LNCaP clone FGC (cell line): ENCODE data around the gene DCP1A.
A peak's percentile ranks its signal among the peaks of the same experiment; 100 is the strongest.

Source experiments
- DNase-seq: peaks from one replicate; pipeline ENCODE4 v3.0.0-alpha.2; 2011; ENCODE audit warnings: low read depth
- H3K4me3 ChIP-seq: 2 replicates; pipeline ENCODE4 v1.5.1; 2011; ENCODE audit warnings: mild to moderate bottlenecking, low read depth, low read length, control low read depth
- TF ChIP-seq, protein P1 (sequence below): IDR thresholded peaks from 2 replicates; pipeline ENCODE4 v1.5.1; 2012; ENCODE audit warnings: mild to moderate bottlenecking; ENCODE audit not compliant: control insufficient read depth, insufficient read depth; ENCODE audit errors: extremely low read depth

Gene DCP1A

GRCh38 chr3:53259427-53260259, 87.7 kb downstream of the DCP1A start:
- DNase-seq: no peak
- no peak overlapping the region for H3K4me3 ChIP-seq
- TF ChIP-seq, protein P1, sequence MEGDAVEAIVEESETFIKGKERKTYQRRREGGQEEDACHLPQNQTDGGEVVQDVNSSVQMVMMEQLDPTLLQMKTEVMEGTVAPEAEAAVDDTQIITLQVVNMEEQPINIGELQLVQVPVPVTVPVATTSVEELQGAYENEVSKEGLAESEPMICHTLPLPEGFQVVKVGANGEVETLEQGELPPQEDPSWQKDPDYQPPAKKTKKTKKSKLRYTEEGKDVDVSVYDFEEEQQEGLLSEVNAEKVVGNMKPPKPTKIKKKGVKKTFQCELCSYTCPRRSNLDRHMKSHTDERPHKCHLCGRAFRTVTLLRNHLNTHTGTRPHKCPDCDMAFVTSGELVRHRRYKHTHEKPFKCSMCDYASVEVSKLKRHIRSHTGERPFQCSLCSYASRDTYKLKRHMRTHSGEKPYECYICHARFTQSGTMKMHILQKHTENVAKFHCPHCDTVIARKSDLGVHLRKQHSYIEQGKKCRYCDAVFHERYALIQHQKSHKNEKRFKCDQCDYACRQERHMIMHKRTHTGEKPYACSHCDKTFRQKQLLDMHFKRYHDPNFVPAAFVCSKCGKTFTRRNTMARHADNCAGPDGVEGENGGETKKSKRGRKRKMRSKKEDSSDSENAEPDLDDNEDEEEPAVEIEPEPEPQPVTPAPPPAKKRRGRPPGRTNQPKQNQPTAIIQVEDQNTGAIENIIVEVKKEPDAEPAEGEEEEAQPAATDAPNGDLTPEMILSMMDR: no peak

- TF ChIP-seq, protein P1: no peak
- DNase-seq: no peak
- H3K4me3 ChIP-seq: no peak overlapping the region
These were observed 88.5 kb downstream of the DCP1A start for GRCh38 chr3:53258600-53259426.

DNA sequence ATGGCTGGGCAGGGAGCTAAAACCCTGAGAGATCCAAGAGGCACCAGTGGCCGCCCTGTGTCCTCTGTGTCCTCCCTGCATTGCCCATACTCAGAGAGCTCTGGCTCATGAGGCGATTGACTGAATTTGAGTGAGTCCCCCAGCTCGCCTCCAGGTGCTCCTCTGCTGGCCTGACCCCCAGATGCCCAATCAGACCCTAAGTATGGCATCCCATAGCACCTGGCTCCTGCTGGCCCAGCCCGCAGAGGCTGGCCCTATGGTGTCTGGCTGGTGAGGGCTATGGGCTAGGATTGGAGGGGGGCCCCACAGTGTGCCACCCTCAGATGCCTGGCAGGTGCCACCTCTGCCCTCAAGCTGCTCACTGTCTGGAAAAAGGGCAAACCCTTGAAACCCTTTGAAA, 89.9 kb downstream of the DCP1A start:
- TF ChIP-seq, protein P1: no peak
- DNase-seq: no peak
- H3K4me3 ChIP-seq: no peak overlapping the region

GRCh38 chr3:53256704-53257055, 90.7 kb downstream of the DCP1A start:
- DNase-seq: no peak
- H3K4me3 ChIP-seq: no peak overlapping the region
- TF ChIP-seq, protein P1: no peak

DNA sequence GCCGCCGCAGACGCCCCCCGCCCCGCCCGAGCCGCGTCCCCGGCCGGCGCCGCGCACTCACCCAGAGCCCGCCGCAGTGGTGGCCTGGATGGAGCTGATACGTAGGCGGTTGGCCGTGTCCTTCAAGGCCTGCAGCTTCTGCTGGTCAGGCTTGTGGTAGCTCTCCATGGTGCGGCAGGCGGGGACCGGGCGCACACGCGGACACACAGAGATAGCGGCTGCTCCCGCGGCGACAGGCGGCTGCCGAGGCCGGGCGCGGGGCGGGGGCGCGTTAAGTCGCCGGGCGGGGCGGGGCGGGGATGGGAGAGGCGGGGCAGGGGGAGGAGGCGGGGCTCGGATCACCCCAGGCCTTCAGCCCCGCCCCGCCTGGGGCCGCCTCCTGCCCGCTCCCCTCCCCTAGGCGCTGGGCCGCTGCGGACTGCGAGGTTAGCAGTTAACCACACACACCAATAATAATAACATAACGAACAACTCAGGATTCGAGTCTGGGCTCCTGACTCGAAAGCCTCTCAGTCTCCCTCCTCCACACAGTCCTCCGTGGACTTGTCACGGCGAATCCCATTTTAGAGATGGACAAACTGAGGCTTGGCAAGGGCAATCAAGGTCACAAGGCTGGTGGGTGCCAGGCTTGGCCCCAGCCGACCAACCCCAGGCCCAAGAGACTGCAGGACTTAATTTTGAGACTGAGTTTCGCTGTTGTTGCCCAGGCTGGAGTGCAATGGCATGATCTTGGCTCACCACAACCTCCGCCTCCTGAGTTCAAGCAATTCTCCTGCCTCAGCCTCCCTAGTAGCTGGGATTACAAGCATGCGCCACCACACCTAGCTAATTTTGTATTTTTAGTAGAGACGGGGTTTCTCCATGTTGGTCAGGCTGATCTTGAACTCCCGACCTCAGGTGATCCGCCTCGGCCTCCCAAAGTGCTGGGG, 91.3 kb downstream of the DCP1A start, which contains the start of gene TKT:
TSS of gene TKT (minus strand) at position 248 of the 929 bp plus-strand sequence. CDS start at position 168, 80 bp downstream.
- peak within 1 kb of the TSS; percentile 99 for H3K4me3 ChIP-seq
- DNase-seq: peak; percentile 51
- TF ChIP-seq, protein P1: no peak

GRCh38 chr3:53255423-53255774, 91.9 kb downstream of the DCP1A start:
- DNase-seq: no peak
- TF ChIP-seq, protein P1: no peak
- H3K4me3 ChIP-seq: peak overlapping the region; percentile 99
